ENCODE data around the gene ARID4A.
A peak's percentile ranks its signal among the peaks of the same experiment; 100 is the strongest.
"Not testable (repeated sequence)": the region's sequence is repeated elsewhere in the genome, so short reads cannot be mapped to it uniquely, and the experiment has no call there.

The ARID4A gene

GRCh38 chr14:58362798-58363412 is 64.5 kb downstream of the ARID4A start:
- DNase-seq (ENCODE audit: low read depth, low spot score), result no peak

GRCh38 chr14:58364316-58364715 is 66.0 kb downstream of the ARID4A start:
- no peak for DNase-seq (ENCODE audit: low read depth, low spot score)

GRCh38 chr14:58367296-58367695 is 68.9 kb downstream of the ARID4A start:
- DNase-seq (ENCODE audit: low read depth, low spot score), result no peak

GRCh38 chr14:58368956-58369355 is 70.6 kb downstream of the ARID4A start:
- DNase-seq (ENCODE audit: low read depth, low spot score), result no peak

- DNase-seq (ENCODE audit: low read depth, low spot score), result no peak
Measured at GRCh38 chr14:58376791-58377190, 78.4 kb downstream of the ARID4A start.

- DNase-seq (ENCODE audit: low read depth, low spot score), result no peak
Measured at GRCh38 chr14:58390830-58391229, 92.5 kb downstream of the ARID4A start.

- DNase-seq (ENCODE audit: low read depth, low spot score), result no peak
Measured at GRCh38 chr14:58395562-58395811, 97.1 kb downstream of the ARID4A start.

GRCh38 chr14:58395812-58396788 is 97.7 kb downstream of the ARID4A start, which contains the start of gene TOMM20L:
Gene TOMM20L, plus strand, starts transcription at chr14:58395930. Its CDS starts 28 bp downstream, at chr14:58395958.
- DNase-seq (ENCODE audit: low read depth, low spot score), result peak; percentile 89

- DNase-seq (ENCODE audit: low read depth, low spot score), result no peak
Measured at GRCh38 chr14:58397156-58397555, 98.8 kb downstream of the ARID4A start.

- no peak for DNase-seq (ENCODE audit: low read depth, low spot score)
Measured at GRCh38 chr14:58398495-58398894, 100.1 kb downstream of the ARID4A start.

- DNase-seq (ENCODE audit: low read depth, low spot score), result no peak
Measured at GRCh38 chr14:58398895-58399294, 100.5 kb downstream of the ARID4A start.

GRCh38 chr14:58401587-58401986 is 103.2 kb downstream of the ARID4A start:
- no peak for DNase-seq (ENCODE audit: low read depth, low spot score)

- DNase-seq (ENCODE audit: low read depth, low spot score), result no peak
Measured at GRCh38 chr14:58408681-58409215, 110.4 kb downstream of the ARID4A start.

GRCh38 chr14:58414845-58415244 is 116.5 kb downstream of the ARID4A start:
- DNase-seq (ENCODE audit: low read depth, low spot score), result peak; percentile 36

- DNase-seq (ENCODE audit: low read depth, low spot score), result no peak
Measured at GRCh38 chr14:58415636-58416547, 117.5 kb downstream of the ARID4A start.

- DNase-seq (ENCODE audit: low read depth, low spot score), result not testable (repeated sequence)
Measured at GRCh38 chr14:58416934-58417333, 118.6 kb downstream of the ARID4A start.

Data from ELF-1 (cell line).